Caco-2 (cell line): Measurements from ENCODE around the gene CACNA2D1. TPM values are rescaled to one million over a fixed set of nuclear protein-coding genes. Genes with fewer than 3 reads are reported as not detected.
"Not testable (repeated sequence)": the region's sequence is repeated elsewhere in the genome, so short reads cannot be mapped to it uniquely, and the experiment has no call there.

Experiments used
- BruUV-seq: library from RNA; stranded (reverse); fragments of 400-500 nt; replicated peaks from 2 replicates; lab custom pipeline; 2021; lab: Mats Ljungman, UMichigan
- CTCF ChIA-PET: fragments of 300-600 bp; sonication (Branson Sonifier 250); formaldehyde crosslinking; loops from one replicate; lab custom pipeline; 2022; ENCODE audit warnings: antibody characterized with exemption; lab: Charles Lee
- POLR2A ChIA-PET: fragments of 300-600 bp; sonication (Branson Sonifier 250); formaldehyde crosslinking; loops from one replicate; lab custom pipeline; 2022; ENCODE audit warnings: antibody characterized with exemption; lab: Charles Lee
- DNase-seq, 2 experiments: peaks; one replicate each; pipeline versions ENCODE4 v3.0.0 to v3.0.0-alpha.2; 2020 to 2022
- H3K27me3 ChIP-seq: replicated peaks from 2 replicates; pipeline ENCODE4 v1.6.0; 2011; ENCODE audit warnings: low read length; ENCODE audit not compliant: control insufficient read depth, insufficient read depth
- H3K36me3 ChIP-seq: 2 replicates; pipeline ENCODE4 v1.5.1; 2011; ENCODE audit warnings: low read length; ENCODE audit not compliant: control insufficient read depth, insufficient read depth
- H3K4me1 ChIP-seq: fragments of 250-450 bp; sonication (Bioruptor Pico); 2 replicates; pipeline ENCODE4 v1.5.1; 2020; ENCODE audit warnings: mild to moderate bottlenecking
- H3K4me3 ChIP-seq: 2 replicates; pipeline ENCODE4 v1.5.1; 2011; ENCODE audit warnings: low read depth, mild to moderate bottlenecking, control low read depth, low read length
- H3K9me3 ChIP-seq: fragments of 250-450 bp; sonication (Bioruptor Pico); 2 replicates; pipeline ENCODE4 v1.5.1; 2020; ENCODE audit warnings: mild to moderate bottlenecking, moderate library complexity
- H3K27ac Mint-ChIP-seq: one replicate; pipeline ENCODE4 v1.8.0; 2022; ENCODE audit warnings: mixed read lengths; ENCODE audit not compliant: unreplicated experiment
- H3K27me3 Mint-ChIP-seq: one replicate; pipeline ENCODE4 v1.8.0; 2022; ENCODE audit warnings: mixed read lengths; ENCODE audit not compliant: insufficient read depth, unreplicated experiment
- H3K36me3 Mint-ChIP-seq: one replicate; pipeline ENCODE4 v1.8.0; 2022; ENCODE audit warnings: mild to moderate bottlenecking, mixed read lengths; ENCODE audit not compliant: insufficient read depth, unreplicated experiment
- H3K4me1 Mint-ChIP-seq: one replicate; pipeline ENCODE4 v1.8.0; 2022; ENCODE audit warnings: low read depth, mixed read lengths; ENCODE audit not compliant: unreplicated experiment
- H3K4me3 Mint-ChIP-seq: one replicate; pipeline ENCODE4 v1.8.0; 2022; ENCODE audit warnings: mild to moderate bottlenecking, moderate library complexity, mixed read lengths; ENCODE audit not compliant: unreplicated experiment
- H3K9me3 Mint-ChIP-seq: one replicate; pipeline ENCODE4 v1.8.0; 2022; ENCODE audit warnings: mixed read lengths; ENCODE audit not compliant: unreplicated experiment
- intact Hi-C: fragments of 100-400 bp; cut with micrococcal nuclease; formaldehyde crosslinking; loops from one replicate; pipeline ENCODE4 v1.10.0; 2022; ENCODE audit not compliant: unreplicated experiment
- total RNA-seq: library from RNA; stranded (reverse); gene quantifications from 2 replicates; pipeline ENCODE4 v1.2.3, GENCODE V29; 2022
- TF ChIP-seq, protein P1 (sequence below), 2 experiments: fragments of 200-600 bp in 1 of 2; IDR thresholded peaks; 1 replicate in 1 of 2; 2 replicates in 1 of 2; pipeline versions ENCODE4 v1.5.1 to v1.8.0; 2011 to 2022; ENCODE audit warnings: antibody characterized with exemption in 1 of 2, control low read depth in 1 of 2, inconsistent platforms in 1 of 2, low read depth in 1 of 2, low read length in 1 of 2, mild to moderate bottlenecking in 1 of 2, moderate library complexity in 1 of 2; ENCODE audit not compliant: insufficient read depth in 1 of 2, severe bottlenecking in 1 of 2, unreplicated experiment in 1 of 2

Gene CACNA2D1
- total RNA-seq, 1 experiment from 2014 or later = not detected

DNA sequence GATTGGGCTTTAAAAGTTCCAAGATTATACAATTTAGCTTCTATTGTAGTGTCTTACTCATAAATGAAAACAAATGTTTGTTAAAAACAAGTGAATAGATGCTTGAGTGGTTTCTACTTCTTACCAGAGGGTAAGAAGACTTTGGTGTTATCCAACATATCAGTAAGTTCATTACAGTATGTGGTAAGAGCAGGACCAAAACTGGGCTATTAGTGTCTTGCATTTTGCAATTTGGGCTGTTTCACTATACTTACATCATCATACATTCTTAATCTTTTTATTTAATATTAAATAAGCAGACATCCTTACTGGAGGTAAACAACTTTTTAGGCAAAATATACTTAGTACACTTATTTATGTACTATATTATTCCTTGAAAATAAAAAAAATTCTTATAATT lies 425.4 kb downstream of the CACNA2D1 start:
- Histone ChIP-seq H3K4me3 (no peak overlapping the region), H3K4me1 (no peaks in the 10 kb centered on the region), H3K36me3 (no peaks in the 10 kb centered on the region), H3K27me3 (no peaks in the 10 kb centered on the region), H3K9me3 (no peaks in the 10 kb centered on the region)
- no peaks in the 10 kb centered on the region for H3K36me3 Mint-ChIP-seq
- intact Hi-C loops = no loop called here
- no TSS peak for BruUV-seq
- no peaks in the 10 kb centered on the region for H3K9me3 Mint-ChIP-seq
- no peak overlapping the region for H3K4me3 Mint-ChIP-seq
- CTCF ChIA-PET = no interaction called here
- no peaks in the 10 kb centered on the region for H3K27me3 Mint-ChIP-seq
- TF ChIP-seq, protein P1, sequence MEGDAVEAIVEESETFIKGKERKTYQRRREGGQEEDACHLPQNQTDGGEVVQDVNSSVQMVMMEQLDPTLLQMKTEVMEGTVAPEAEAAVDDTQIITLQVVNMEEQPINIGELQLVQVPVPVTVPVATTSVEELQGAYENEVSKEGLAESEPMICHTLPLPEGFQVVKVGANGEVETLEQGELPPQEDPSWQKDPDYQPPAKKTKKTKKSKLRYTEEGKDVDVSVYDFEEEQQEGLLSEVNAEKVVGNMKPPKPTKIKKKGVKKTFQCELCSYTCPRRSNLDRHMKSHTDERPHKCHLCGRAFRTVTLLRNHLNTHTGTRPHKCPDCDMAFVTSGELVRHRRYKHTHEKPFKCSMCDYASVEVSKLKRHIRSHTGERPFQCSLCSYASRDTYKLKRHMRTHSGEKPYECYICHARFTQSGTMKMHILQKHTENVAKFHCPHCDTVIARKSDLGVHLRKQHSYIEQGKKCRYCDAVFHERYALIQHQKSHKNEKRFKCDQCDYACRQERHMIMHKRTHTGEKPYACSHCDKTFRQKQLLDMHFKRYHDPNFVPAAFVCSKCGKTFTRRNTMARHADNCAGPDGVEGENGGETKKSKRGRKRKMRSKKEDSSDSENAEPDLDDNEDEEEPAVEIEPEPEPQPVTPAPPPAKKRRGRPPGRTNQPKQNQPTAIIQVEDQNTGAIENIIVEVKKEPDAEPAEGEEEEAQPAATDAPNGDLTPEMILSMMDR (IDR thresholded peaks at IDR 0.05; ENCODE audit: insufficient read depth in 1 of 2, low read depth in 1 of 2, low read length in 1 of 2, severe bottlenecking in 1 of 2, unreplicated experiment in 1 of 2) = no peak
- POLR2A ChIA-PET = no interaction called here
- no peaks in the 10 kb centered on the region for H3K4me1 Mint-ChIP-seq
- DNase-seq = no peak
- no peak overlapping the region for H3K27ac Mint-ChIP-seq

DNA sequence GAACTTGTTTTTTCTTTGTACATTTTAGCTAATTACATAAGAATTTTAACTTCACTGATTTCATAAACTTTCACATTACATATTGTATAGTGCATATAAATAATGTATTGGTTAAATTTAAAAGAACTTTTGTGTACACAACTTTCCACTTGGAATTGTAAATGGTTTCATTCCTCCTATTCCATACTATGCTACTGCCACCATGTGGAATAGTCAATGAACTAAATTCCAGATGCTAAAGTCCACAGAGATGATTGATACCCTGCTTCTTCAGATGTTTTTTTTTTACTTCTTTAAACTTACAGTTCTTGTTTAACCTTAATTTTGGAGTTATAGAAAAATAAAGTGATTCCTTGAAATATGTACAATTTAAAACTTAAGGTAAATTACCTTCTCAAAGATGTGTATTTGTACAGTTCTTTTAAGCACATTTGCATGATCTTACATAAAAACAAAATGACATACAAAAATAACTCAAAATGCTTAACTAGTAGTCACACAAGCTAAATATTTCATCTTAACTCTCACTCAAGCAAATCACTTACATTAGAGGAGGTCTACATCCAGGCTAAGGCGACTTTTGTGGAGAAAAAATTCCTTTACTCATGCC lies 426.1 kb downstream of the CACNA2D1 start:
- POLR2A ChIA-PET = no interaction called here
- Histone ChIP-seq H3K9me3 (no peaks in the 10 kb centered on the region), H3K4me1 (no peaks in the 10 kb centered on the region), H3K4me3 (no peak overlapping the region), H3K27me3 (no peaks in the 10 kb centered on the region), H3K36me3 (no peaks in the 10 kb centered on the region)
- Mint-ChIP-seq H3K27me3 (no peaks in the 10 kb centered on the region), H3K36me3 (no peaks in the 10 kb centered on the region), H3K4me3 (no peak overlapping the region), H3K27ac (no peak overlapping the region), H3K9me3 (no peaks in the 10 kb centered on the region), H3K4me1 (no peaks in the 10 kb centered on the region)
- intact Hi-C loops = loop anchor here (1.0 to 2.0 kb wide), 4 partner anchors 301 to 535 kb away; no protein-coding TSS in a partner anchor
- DNase-seq = peak in 1 of 2 experiments; percentile 17
- CTCF ChIA-PET = no interaction called here
- BruUV-seq = no TSS peak
- TF ChIP-seq, protein P1 (IDR thresholded peaks at IDR 0.05; ENCODE audit: insufficient read depth in 1 of 2, low read depth in 1 of 2, low read length in 1 of 2, severe bottlenecking in 1 of 2, unreplicated experiment in 1 of 2) = peak; percentile 42 to 49

DNA sequence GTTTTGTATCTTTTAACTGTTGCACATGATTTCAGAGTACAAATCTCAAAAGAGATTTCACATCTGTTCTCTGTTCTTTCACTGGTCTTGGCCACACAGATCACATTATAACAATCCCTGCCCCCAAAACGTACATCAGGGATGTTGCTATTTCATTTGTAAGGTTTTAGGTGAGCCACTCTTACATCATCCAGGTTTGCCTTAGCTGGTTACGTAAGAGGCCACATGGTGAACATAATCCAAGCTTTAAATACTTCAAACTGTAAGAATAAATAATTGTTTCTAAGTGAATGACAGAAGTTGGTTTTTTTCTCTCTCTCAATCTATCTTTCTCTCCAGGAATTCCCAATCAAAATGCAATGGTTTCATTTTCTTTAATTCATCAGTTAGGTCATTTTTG lies 427.8 kb downstream of the CACNA2D1 start:
- Mint-ChIP-seq H3K36me3 (no peaks in the 10 kb centered on the region), H3K4me3 (no peak overlapping the region), H3K4me1 (no peaks in the 10 kb centered on the region), H3K9me3 (no peaks in the 10 kb centered on the region), H3K27me3 (no peaks in the 10 kb centered on the region), H3K27ac (no peak overlapping the region)
- intact Hi-C loops = loop anchor here (2.0 kb wide), 1 partner anchor 533 kb away; no protein-coding TSS in a partner anchor
- TF ChIP-seq, protein P1 (IDR thresholded peaks at IDR 0.05; ENCODE audit: insufficient read depth in 1 of 2, low read depth in 1 of 2, low read length in 1 of 2, severe bottlenecking in 1 of 2, unreplicated experiment in 1 of 2) = no peak
- H3K36me3 ChIP-seq = no peaks in the 10 kb centered on the region
- no peaks in the 10 kb centered on the region for H3K27me3 ChIP-seq
- ChIA-PET POLR2A (no interaction called here), CTCF (no interaction called here)
- no peak for DNase-seq
- BruUV-seq = no TSS peak
- no peak overlapping the region for H3K4me3 ChIP-seq
- no peaks in the 10 kb centered on the region for H3K9me3 ChIP-seq
- no peaks in the 10 kb centered on the region for H3K4me1 ChIP-seq

DNA sequence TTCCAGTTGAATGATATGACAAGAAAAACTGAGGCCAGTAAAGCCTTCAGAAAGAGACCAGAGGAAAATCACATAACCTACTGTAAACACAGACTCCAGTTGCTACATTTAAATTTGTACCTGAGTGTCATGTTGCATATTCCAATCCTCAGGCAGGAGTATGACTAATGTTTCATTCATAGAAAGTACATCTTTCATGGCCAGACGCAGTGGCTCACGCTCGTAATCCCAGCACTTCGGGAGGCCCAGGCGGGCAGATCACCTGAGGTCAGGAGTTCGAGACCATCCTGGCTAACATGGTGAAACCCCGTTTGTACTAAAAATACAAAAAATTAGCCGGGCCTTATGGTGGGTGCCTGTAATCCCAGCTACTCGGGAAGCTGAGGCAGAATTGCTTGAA lies 429.0 kb downstream of the CACNA2D1 start:
- H3K4me3 ChIP-seq, DNase-seq, intact Hi-C loops, CTCF ChIA-PET, H3K27ac Mint-ChIP-seq, H3K4me1 ChIP-seq, H3K4me3 Mint-ChIP-seq, H3K4me1 Mint-ChIP-seq, H3K27me3 ChIP-seq, H3K36me3 Mint-ChIP-seq, POLR2A ChIA-PET, H3K36me3 ChIP-seq, BruUV-seq, H3K27me3 Mint-ChIP-seq, H3K9me3 ChIP-seq, H3K9me3 Mint-ChIP-seq: not testable (repeated sequence)
